H9 (cell line): ENCODE measurements around the gene ANK2. TPM values are rescaled to one million over a fixed set of nuclear protein-coding genes. Genes with fewer than 3 reads are reported as not detected.

Experiments
- DNase-seq: peaks from one replicate; pipeline ENCODE4 v3.0.0-alpha.2; 2017
- H2AFZ ChIP-seq: one replicate; pipeline ENCODE4 v1.6.1; 2013; ENCODE audit warnings: mild to moderate bottlenecking, low read length, control low read depth, moderate library complexity
- H2AK5ac ChIP-seq: 2 replicates; pipeline ENCODE4 v1.6.1; 2013; ENCODE audit warnings: low read length, control low read depth, mixed read lengths; ENCODE audit not compliant: insufficient read length
- H2BK120ac ChIP-seq: one replicate; pipeline ENCODE4 v1.6.1; 2013; ENCODE audit warnings: low read depth, mild to moderate bottlenecking, low read length, control low read depth, inconsistent platforms; ENCODE audit not compliant: poor library complexity, severe bottlenecking
- H2BK12ac ChIP-seq: 2 replicates; pipeline ENCODE4 v1.6.1; 2013; ENCODE audit warnings: low read length, control low read depth, mixed read lengths, low read depth; ENCODE audit not compliant: insufficient read length
- H2BK15ac ChIP-seq: 2 replicates; pipeline ENCODE4 v1.6.1; 2013; ENCODE audit warnings: low read depth, low read length, control low read depth
- H2BK20ac ChIP-seq: one replicate; pipeline ENCODE4 v1.6.1; 2013; ENCODE audit warnings: low read depth, mild to moderate bottlenecking, low read length, control low read depth, inconsistent platforms; ENCODE audit not compliant: poor library complexity, severe bottlenecking
- H2BK5ac ChIP-seq: 2 replicates; pipeline ENCODE4 v1.6.1; 2013; ENCODE audit warnings: low read length, control low read depth, mixed read lengths; ENCODE audit not compliant: insufficient read length
- H3K14ac ChIP-seq: 2 replicates; pipeline ENCODE4 v1.6.1; 2013; ENCODE audit warnings: low read length, control low read depth; ENCODE audit not compliant: insufficient read depth
- H3K18ac ChIP-seq: 2 replicates; pipeline ENCODE4 v1.6.1; 2013; ENCODE audit warnings: low read depth, mild to moderate bottlenecking, mixed read lengths, low read length, control low read depth; ENCODE audit not compliant: insufficient read length
- H3K23ac ChIP-seq: 2 replicates; pipeline ENCODE4 v1.6.1; 2013; ENCODE audit warnings: low read length, control low read depth, mixed read lengths, low read depth; ENCODE audit not compliant: insufficient read length
- H3K23me2 ChIP-seq: 2 replicates; pipeline ENCODE4 v1.6.1; 2013; ENCODE audit warnings: low read depth, mild to moderate bottlenecking, mixed read lengths, low read length, control low read depth; ENCODE audit not compliant: insufficient read length, poor library complexity, severe bottlenecking
- H3K27ac ChIP-seq: 2 replicates; pipeline ENCODE4 v1.5.1; 2013; ENCODE audit warnings: low read length, control low read depth, mixed read lengths, low read depth; ENCODE audit not compliant: insufficient read length
- H3K27me3 ChIP-seq: 2 replicates; pipeline ENCODE4 v1.6.1; 2013; ENCODE audit warnings: low read length, control low read depth, inconsistent platforms; ENCODE audit not compliant: insufficient read depth
- H3K4ac ChIP-seq: 2 replicates; pipeline ENCODE4 v1.6.1; 2013; ENCODE audit warnings: low read depth, mild to moderate bottlenecking, control low read depth, inconsistent platforms, low read length, moderate library complexity
- H3K4me1 ChIP-seq: 2 replicates; pipeline ENCODE4 v1.6.1; 2013; ENCODE audit warnings: low read length, control low read depth, inconsistent platforms; ENCODE audit not compliant: insufficient read depth
- H3K4me2 ChIP-seq: 2 replicates; pipeline ENCODE4 v1.6.1; 2013; ENCODE audit warnings: low read length, control low read depth, mixed read lengths; ENCODE audit not compliant: insufficient read length, insufficient read depth
- H3K56ac ChIP-seq: 2 replicates; pipeline ENCODE4 v1.6.1; 2013; ENCODE audit warnings: low read depth, mild to moderate bottlenecking, mixed read lengths, low read length, control low read depth; ENCODE audit not compliant: insufficient read length
- H3K79me1 ChIP-seq: 2 replicates; pipeline ENCODE4 v1.6.1; 2013; ENCODE audit warnings: low read depth, mild to moderate bottlenecking, moderate library complexity, low read length, control low read depth, inconsistent platforms; ENCODE audit not compliant: insufficient read depth, poor library complexity, severe bottlenecking
- H3K79me2 ChIP-seq: 2 replicates; pipeline ENCODE4 v1.6.1; 2013; ENCODE audit warnings: low read length, control low read depth, inconsistent platforms; ENCODE audit not compliant: insufficient read depth
- H3K9ac ChIP-seq: 2 replicates; pipeline ENCODE4 v1.6.1; 2013; ENCODE audit warnings: low read length, control low read depth, mixed read lengths; ENCODE audit not compliant: insufficient read length; ENCODE audit errors: extremely low read depth
- H3K9me3 ChIP-seq: one replicate; pipeline ENCODE4 v1.6.1; 2013; ENCODE audit warnings: low read depth, low read length, inconsistent platforms; ENCODE audit not compliant: control insufficient read depth
- H3T11ph ChIP-seq: one replicate; pipeline ENCODE4 v1.6.1; 2013; ENCODE audit warnings: mild to moderate bottlenecking, low read length, control low read depth, inconsistent platforms
- H4K20me1 ChIP-seq: one replicate; pipeline ENCODE4 v1.6.1; 2013; ENCODE audit not compliant: control insufficient read depth, insufficient read length, insufficient read depth
- H4K5ac ChIP-seq: 2 replicates; pipeline ENCODE4 v1.6.1; 2013; ENCODE audit warnings: low read depth, mild to moderate bottlenecking, mixed read lengths, low read length, control low read depth; ENCODE audit not compliant: insufficient read length
- H4K8ac ChIP-seq: replicated peaks from 2 replicates; pipeline ENCODE4 v1.6.1; 2013; ENCODE audit warnings: low read length, control low read depth, mixed read lengths, low read depth; ENCODE audit not compliant: insufficient read length
- H4K91ac ChIP-seq: 2 replicates; pipeline ENCODE4 v1.6.1; 2013; ENCODE audit warnings: low read depth, mild to moderate bottlenecking, moderate library complexity, mixed read lengths, low read length, control low read depth; ENCODE audit not compliant: insufficient read length
- H3K27ac Mint-ChIP-seq, 3 experiments: 2 replicates in 2 of 3; 3 replicates in 1 of 3; pipeline ENCODE4 v1.8.0; 2020 to 2021; ENCODE audit warnings: mixed read lengths in 3 of 3, mild to moderate bottlenecking in 1 of 3, moderate library complexity in 1 of 3
- H3K27me3 Mint-ChIP-seq: 2 replicates; pipeline ENCODE4 v1.8.0; 2021; ENCODE audit warnings: low read depth, mild to moderate bottlenecking, moderate library complexity, mixed read lengths
- H3K36me3 Mint-ChIP-seq, 3 experiments: 2 replicates in 2 of 3; 3 replicates in 1 of 3; pipeline ENCODE4 v1.8.0; 2020 to 2021; ENCODE audit warnings: low read depth in 3 of 3, mixed read lengths in 3 of 3; ENCODE audit not compliant: insufficient read depth in 1 of 3
- H3K4me1 Mint-ChIP-seq, 2 experiments: 2 replicates each; pipeline ENCODE4 v1.8.0; 2020; ENCODE audit warnings: mixed read lengths in 2 of 2
- H3K4me3 Mint-ChIP-seq, 2 experiments: 2 replicates in 1 of 2; 3 replicates in 1 of 2; pipeline ENCODE4 v1.8.0; 2020 to 2021; ENCODE audit warnings: mild to moderate bottlenecking in 2 of 2, mixed read lengths in 2 of 2, moderate library complexity in 1 of 2
- H3K9me3 Mint-ChIP-seq, 2 experiments: 2 replicates in 1 of 2; 3 replicates in 1 of 2; pipeline ENCODE4 v1.8.0; 2020; ENCODE audit warnings: mild to moderate bottlenecking in 2 of 2, mixed read lengths in 2 of 2, moderate library complexity in 1 of 2
- CTCF ChIP-seq: fragments of 200-600 bp; sonication (generic); conservative IDR thresholded peaks from 3 replicates; pipeline ENCODE4 v1.8.0; 2021; ENCODE audit warnings: antibody characterized with exemption, mild to moderate bottlenecking
- WGBS: extraction: QIAGEN DNeasy Blood & Tissue Kit; methylation state at CpG from one replicate; pipeline ENCODE4 v1.1.7; 2013; ENCODE audit warnings: missing lambda C conversion rate, low lambda C conversion rate, mixed read lengths; ENCODE audit not compliant: insufficient read length; ENCODE audit errors: extremely low coverage; 5-methylcytosine and 5-hydroxymethylcytosine counted together
- total RNA-seq: library from RNA; stranded (reverse); gene quantifications from 2 replicates; pipeline ENCODE4 v1.2.1, GENCODE V29; 2021

The ANK2 gene
- total RNA-seq, 1 experiment from 2014 or later, result 36.8 TPM

- Histone ChIP-seq H2AFZ (no peak overlapping the region), H2BK5ac (no peak overlapping the region), H4K20me1 (no peaks in the 10 kb centered on the region), H3K4me2 (peak overlapping the region; percentile 35), H4K5ac (peak overlapping the region; percentile 13), H3K79me2 (no peaks in the 10 kb centered on the region), H2BK20ac (no peak overlapping the region), H2BK12ac (peak overlapping the region; percentile 31), H3K9ac (no peak overlapping the region), H3K27ac (peak overlapping the region; percentile 35), H3K9me3 (no peaks in the 10 kb centered on the region), H2BK15ac (no peak overlapping the region), H3K27me3 (no peaks in the 10 kb centered on the region; the same call in 1 of the 2 replicates), H3K4ac (no peak overlapping the region; the same call in 1 of the 2 replicates), H3K23ac (no peak overlapping the region), H3K56ac (no peak overlapping the region), H3T11ph (no peak overlapping the region), H3K23me2 (no peaks in the 10 kb centered on the region), H4K91ac (no peak overlapping the region), H3K18ac (peak overlapping the region; percentile 80), H3K14ac (peak overlapping the region; percentile 74), H4K8ac (no peak overlapping the region), H3K4me1 (peaks cover 15% of the 10 kb centered on the region; the same call in 1 of the 2 replicates), H2AK5ac (no peak overlapping the region), H3K79me1 (no peaks in the 10 kb centered on the region), H2BK120ac (no peak overlapping the region)
- Mint-ChIP-seq H3K9me3 (no peaks in the 10 kb centered on the region), H3K36me3 (peaks cover 0 to 21% (median 9%) of the 10 kb centered on the region in 3 experiments; a peak in 4 of 7 replicates), H3K4me3 (peak overlapping the region; percentile 43 to 75), H3K27me3 (no peaks in the 10 kb centered on the region), H3K27ac (peak overlapping the region; percentile 98 to 100 (median 98)), H3K4me1 (peaks cover 56 to 66% of the 10 kb centered on the region in 2 experiments)
- DNase-seq, result peak; percentile 88
- no CpG with 5 or more reads among the region's 21 CpGs for WGBS
- TF ChIP-seq CTCF, result no peak
These were observed 243.1 kb downstream of the ANK2 start for GRCh38 chr4:113292371-113293042.
